Endothelial cell of umbilical vein (primary cell): ENCODE data around the gene THOC2. TPM values are rescaled to one million over a fixed set of nuclear protein-coding genes. Genes with fewer than 3 reads are reported as not detected.

Experiments used
- BruUV-seq: library from RNA; stranded (reverse); fragments of 400-500 nt; replicated peaks from 2 replicates; lab custom pipeline; 2021; lab: Mats Ljungman, UMichigan
- CTCF ChIA-PET: fragments of 300-600, 350-600 bp; sonication (Branson Sonifier 250); formaldehyde crosslinking; loops from one replicate; lab custom pipeline; 2021; ENCODE audit warnings: antibody characterized with exemption, inconsistent platforms; lab: Charles Lee
- POLR2A ChIA-PET: fragments of 300-600, 350-600 bp; sonication (Branson Sonifier 250); formaldehyde crosslinking; loops from one replicate; lab custom pipeline; 2021; ENCODE audit warnings: antibody characterized with exemption, inconsistent platforms; lab: Charles Lee
- DNase-seq: peaks from one replicate; pipeline ENCODE4 v3.0.0-alpha.2; 2011; ENCODE audit warnings: low read depth, low spot score
- FAIRE-seq: peaks from 2 replicates; lab custom pipeline; 2011; peaks lifted over from hg19 to GRCh38; lab: Jason Lieb, UNC
- H2AFZ ChIP-seq: 2 replicates; pipeline ENCODE4 v1.6.0; 2012; ENCODE audit warnings: low read depth, low read length, control low read depth, inconsistent platforms
- H3K27ac ChIP-seq: 2 replicates; pipeline ENCODE4 v1.5.1; 2011; ENCODE audit warnings: low read depth, mild to moderate bottlenecking, control low read depth, low read length, moderate library complexity; ENCODE audit not compliant: insufficient read depth
- H3K27me3 ChIP-seq, 2 experiments: 2 replicates each; pipeline versions ENCODE4 v1.6.0 to v1.6.1; 2011; ENCODE audit warnings: low read length in 2 of 2, mixed read lengths in 1 of 2; ENCODE audit not compliant: control insufficient read depth in 2 of 2, insufficient read depth in 2 of 2
- H3K36me3 ChIP-seq, 2 experiments: 2 replicates in 1 of 2; 3 replicates in 1 of 2; pipeline ENCODE4 v1.5.1; 2011; ENCODE audit warnings: low read length in 2 of 2, mild to moderate bottlenecking in 1 of 2, moderate library complexity in 1 of 2; ENCODE audit not compliant: control insufficient read depth in 2 of 2, insufficient read depth in 2 of 2; ENCODE audit errors: extremely low read depth in 1 of 2
- H3K4me1 ChIP-seq: 3 replicates; pipeline ENCODE4 v1.5.1; 2011; ENCODE audit warnings: mild to moderate bottlenecking, low read length; ENCODE audit not compliant: control insufficient read depth, insufficient read depth; ENCODE audit errors: extremely low read depth
- H3K4me2 ChIP-seq: 2 replicates; pipeline ENCODE4 v1.6.1; 2011; ENCODE audit warnings: low read length, control low read depth, mixed read lengths; ENCODE audit not compliant: insufficient read depth
- H3K4me3 ChIP-seq, 3 experiments: fragments of 200-600 bp in 1 of 3; sonication (generic), shearing (Covaris generic) in 1 of 3; replicated peaks in 1 of 3; 2 replicates each; pipeline ENCODE4 v1.5.1; 2011 to 2016; ENCODE audit warnings: control low read depth in 3 of 3, low read length in 3 of 3, mild to moderate bottlenecking in 2 of 3, inconsistent platforms in 1 of 3, low read depth in 1 of 3, moderate library complexity in 1 of 3; ENCODE audit not compliant: insufficient read depth in 1 of 3
- H3K79me2 ChIP-seq: 2 replicates; pipeline ENCODE4 v1.6.0; 2012; ENCODE audit warnings: low read length, inconsistent platforms; ENCODE audit not compliant: control insufficient read depth, insufficient read depth
- H3K9ac ChIP-seq: replicated peaks from 2 replicates; pipeline ENCODE3; 2011; ENCODE audit warnings: low read length, control low read depth; ENCODE audit not compliant: insufficient read depth; ENCODE audit errors: extremely low read depth
- H3K9me1 ChIP-seq: replicated peaks from 3 replicates; pipeline ENCODE4 v1.6.0; 2011; ENCODE audit warnings: mild to moderate bottlenecking, low read length; ENCODE audit not compliant: control insufficient read depth, insufficient read depth; ENCODE audit errors: extremely low read depth
- H3K9me3 ChIP-seq: replicated peaks from 2 replicates; pipeline ENCODE4 v1.5.1; 2012; ENCODE audit warnings: low read length, inconsistent platforms; ENCODE audit not compliant: control insufficient read depth, insufficient read depth
- H4K20me1 ChIP-seq: replicated peaks from 2 replicates; pipeline ENCODE3; 2011; ENCODE audit warnings: mild to moderate bottlenecking, low read length; ENCODE audit not compliant: control insufficient read depth, insufficient read depth; ENCODE audit errors: extremely low read depth
- CTCF ChIP-seq, 2 donors: IDR thresholded peaks; 1 replicate in 1 of 2; 2 replicates in 1 of 2; pipeline ENCODE4 v1.5.1; 2011; ENCODE audit warnings: low read length in 2 of 2, mild to moderate bottlenecking in 2 of 2, moderate library complexity in 2 of 2, control low read depth in 1 of 2, inconsistent platforms in 1 of 2, low read depth in 1 of 2; ENCODE audit not compliant: insufficient read depth in 1 of 2; ENCODE audit errors: extremely low read depth in 1 of 2
- EZH2 ChIP-seq: IDR thresholded peaks from 2 replicates; pipeline ENCODE4 v1.6.1; 2012; ENCODE audit warnings: borderline replicate concordance, low read depth, mild to moderate bottlenecking, moderate library complexity, low read length, inconsistent platforms; ENCODE audit not compliant: severe bottlenecking
- FOS ChIP-seq: IDR thresholded peaks from 2 replicates; pipeline ENCODE4 v1.6.1; 2011; ENCODE audit warnings: mild to moderate bottlenecking, low read length, moderate library complexity, borderline replicate concordance; ENCODE audit not compliant: insufficient read depth
- GATA2 ChIP-seq: IDR thresholded peaks from 2 replicates; pipeline ENCODE4 v1.7.0; 2011; ENCODE audit warnings: low read depth, mild to moderate bottlenecking, moderate library complexity, mixed read lengths, low read length; ENCODE audit not compliant: insufficient read length, insufficient read depth
- JUN ChIP-seq: IDR thresholded peaks from 2 replicates; pipeline ENCODE4 v1.6.1; 2011; ENCODE audit warnings: borderline replicate concordance, low read depth; ENCODE audit not compliant: insufficient read length, insufficient read depth
- MAX ChIP-seq: IDR thresholded peaks from 2 replicates; pipeline ENCODE4 v1.6.1; 2011; ENCODE audit not compliant: insufficient read depth, insufficient read length
- MYC ChIP-seq: IDR thresholded peaks from one replicate; pipeline ENCODE4 v1.6.1; 2011; ENCODE audit warnings: mild to moderate bottlenecking, low read depth, low read length
- POLR2A ChIP-seq: IDR thresholded peaks from 2 replicates; pipeline ENCODE4 v1.6.1; 2012; ENCODE audit warnings: low read depth, mild to moderate bottlenecking, control low read depth, low read length
- POLR2AphosphoS5 ChIP-seq: IDR thresholded peaks from 2 replicates; pipeline ENCODE4 v1.6.1; 2012; ENCODE audit warnings: low read depth, mild to moderate bottlenecking, control low read depth, low read length, moderate library complexity; ENCODE audit not compliant: insufficient read depth
- dilution Hi-C: fragments of 300-500 bp; cut with MboI; formaldehyde crosslinking; loops from one replicate; pipeline ENCODE4 v1.15.0; 2019; ENCODE audit warnings: low sequenced_read_pairs; ENCODE audit not compliant: extremely low pct_ligation_motif_present
- intact Hi-C: fragments of 100-400 bp; cut with micrococcal nuclease; formaldehyde crosslinking; loops from one replicate; pipeline ENCODE4 v1.10.0; 2022
- polyA plus RNA-seq, 4 experiments: library from polyadenylated mRNA; depleted of rRNA in 3 of 4; stranded (reverse) in 3 of 4; unstranded in 1 of 4; fragments of >200 nt; gene quantifications; 2 replicates each; pipeline versions ENCODE4 v1.2.1 to v1.2.3, GENCODE V29; 2011 to 2012; ENCODE audit warnings: missing spikeins in 1 of 4
- total RNA-seq: library from RNA; stranded (reverse); gene quantifications from 2 replicates; pipeline ENCODE4 v1.2.3, GENCODE V29; 2021

THOC2 gene
- total and polyA plus RNA-seq, 2 donors (not counting 3 experiments of a cell fraction or from before 2014, with no cell fraction given), result 26.0 to 72.9 TPM

GRCh38 chrX:123685232-123685631, 47.6 kb downstream of the THOC2 start:
- Histone ChIP-seq H3K9me3 (no peaks in the 10 kb centered on the region), H3K9me1 (no peaks in the 10 kb centered on the region), H4K20me1 (no peaks in the 10 kb centered on the region), H3K4me2 (no peak overlapping the region), H3K9ac (no peak overlapping the region), H3K36me3 (no peaks in the 10 kb centered on the region), H3K79me2 (no peaks in the 10 kb centered on the region), H3K4me1 (no peaks in the 10 kb centered on the region), H3K27ac (no peak overlapping the region), H3K4me3 (no peak overlapping the region), H2AFZ (no peak overlapping the region), H3K27me3 (no peaks in the 10 kb centered on the region)
- TF ChIP-seq POLR2AphosphoS5, result no peak
- BruUV-seq, result no TSS peak
- POLR2A ChIA-PET, result no interaction called here
- CTCF ChIA-PET, result no interaction called here
- DNase-seq (no peak), FAIRE-seq (no peak)
- intact Hi-C loops (no loop called here), dilution Hi-C loops (no loop called here)

- Histone ChIP-seq H3K4me3 (no peak overlapping the region), H3K4me2 (no peak overlapping the region), H3K9me1 (no peaks in the 10 kb centered on the region), H4K20me1 (no peaks in the 10 kb centered on the region), H3K27ac (no peak overlapping the region), H3K27me3 (no peaks in the 10 kb centered on the region), H3K9ac (no peak overlapping the region), H2AFZ (no peak overlapping the region), H3K4me1 (no peaks in the 10 kb centered on the region), H3K36me3 (no peaks in the 10 kb centered on the region), H3K79me2 (no peaks in the 10 kb centered on the region), H3K9me3 (no peaks in the 10 kb centered on the region)
- CTCF ChIA-PET, result no interaction called here
- intact Hi-C loops (no loop called here), dilution Hi-C loops (no loop called here)
- no peak for FAIRE-seq
- no peak for DNase-seq
- no TSS peak for BruUV-seq
- POLR2A ChIA-PET, result no interaction called here
- TF ChIP-seq POLR2AphosphoS5 (no peak), JUN (no peak), GATA2 (no peak), POLR2A (no peak), EZH2 (no peak), FOS (no peak), MAX (no peak), MYC (no peak), CTCF (IDR thresholded peaks at IDR 0.05; ENCODE audit: extremely low read depth in 1 of 2, insufficient read depth in 1 of 2, low read depth in 1 of 2, low read length in 2 of 2) (no peak)
Measured at GRCh38 chrX:123682186-123682585, 50.7 kb downstream of the THOC2 start.
